ENCODE measurements around the gene GARNL3.

Gene GARNL3

DNA sequence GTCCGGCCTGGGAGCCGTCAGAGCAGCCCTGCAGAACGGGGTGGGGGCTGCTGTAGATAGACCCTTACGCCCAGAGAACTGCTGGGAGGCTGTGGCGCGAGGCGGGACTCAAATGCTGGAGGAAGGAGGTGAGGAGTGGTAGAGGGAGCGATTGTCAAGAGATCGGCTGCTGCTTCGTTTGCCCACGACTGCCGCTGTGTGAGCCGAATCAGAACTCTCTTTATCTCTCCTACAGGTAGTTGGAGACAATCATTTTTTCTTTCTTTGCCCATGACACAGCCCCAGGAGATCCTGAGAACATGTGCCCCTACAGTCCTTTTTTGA is 160.1 kb downstream of the GARNL3 start:
- no peaks in the 10 kb centered on the region for H3K27me3 ChIP-seq (ENCODE audit: insufficient read depth, poor library complexity, severe bottlenecking)
- peak overlapping the region; percentile 81 for H3K4me3 ChIP-seq (replicated peaks; ENCODE audit: insufficient read depth, low read length)
- peak overlapping the region; percentile 73 for H3K27ac ChIP-seq (replicated peaks)
- TF ChIP-seq, protein P1, sequence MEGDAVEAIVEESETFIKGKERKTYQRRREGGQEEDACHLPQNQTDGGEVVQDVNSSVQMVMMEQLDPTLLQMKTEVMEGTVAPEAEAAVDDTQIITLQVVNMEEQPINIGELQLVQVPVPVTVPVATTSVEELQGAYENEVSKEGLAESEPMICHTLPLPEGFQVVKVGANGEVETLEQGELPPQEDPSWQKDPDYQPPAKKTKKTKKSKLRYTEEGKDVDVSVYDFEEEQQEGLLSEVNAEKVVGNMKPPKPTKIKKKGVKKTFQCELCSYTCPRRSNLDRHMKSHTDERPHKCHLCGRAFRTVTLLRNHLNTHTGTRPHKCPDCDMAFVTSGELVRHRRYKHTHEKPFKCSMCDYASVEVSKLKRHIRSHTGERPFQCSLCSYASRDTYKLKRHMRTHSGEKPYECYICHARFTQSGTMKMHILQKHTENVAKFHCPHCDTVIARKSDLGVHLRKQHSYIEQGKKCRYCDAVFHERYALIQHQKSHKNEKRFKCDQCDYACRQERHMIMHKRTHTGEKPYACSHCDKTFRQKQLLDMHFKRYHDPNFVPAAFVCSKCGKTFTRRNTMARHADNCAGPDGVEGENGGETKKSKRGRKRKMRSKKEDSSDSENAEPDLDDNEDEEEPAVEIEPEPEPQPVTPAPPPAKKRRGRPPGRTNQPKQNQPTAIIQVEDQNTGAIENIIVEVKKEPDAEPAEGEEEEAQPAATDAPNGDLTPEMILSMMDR (IDR thresholded peaks at IDR 0.05; ENCODE audit: insufficient read depth, low read length): no peak
- no peak for TF ChIP-seq POLR2AphosphoS5 (IDR thresholded peaks at IDR 0.05; ENCODE audit: low read depth)
- TF ChIP-seq SPI1 (IDR thresholded peaks at IDR 0.05; ENCODE audit: borderline replicate concordance, low read depth): no peak
- TF ChIP-seq, protein P2, sequence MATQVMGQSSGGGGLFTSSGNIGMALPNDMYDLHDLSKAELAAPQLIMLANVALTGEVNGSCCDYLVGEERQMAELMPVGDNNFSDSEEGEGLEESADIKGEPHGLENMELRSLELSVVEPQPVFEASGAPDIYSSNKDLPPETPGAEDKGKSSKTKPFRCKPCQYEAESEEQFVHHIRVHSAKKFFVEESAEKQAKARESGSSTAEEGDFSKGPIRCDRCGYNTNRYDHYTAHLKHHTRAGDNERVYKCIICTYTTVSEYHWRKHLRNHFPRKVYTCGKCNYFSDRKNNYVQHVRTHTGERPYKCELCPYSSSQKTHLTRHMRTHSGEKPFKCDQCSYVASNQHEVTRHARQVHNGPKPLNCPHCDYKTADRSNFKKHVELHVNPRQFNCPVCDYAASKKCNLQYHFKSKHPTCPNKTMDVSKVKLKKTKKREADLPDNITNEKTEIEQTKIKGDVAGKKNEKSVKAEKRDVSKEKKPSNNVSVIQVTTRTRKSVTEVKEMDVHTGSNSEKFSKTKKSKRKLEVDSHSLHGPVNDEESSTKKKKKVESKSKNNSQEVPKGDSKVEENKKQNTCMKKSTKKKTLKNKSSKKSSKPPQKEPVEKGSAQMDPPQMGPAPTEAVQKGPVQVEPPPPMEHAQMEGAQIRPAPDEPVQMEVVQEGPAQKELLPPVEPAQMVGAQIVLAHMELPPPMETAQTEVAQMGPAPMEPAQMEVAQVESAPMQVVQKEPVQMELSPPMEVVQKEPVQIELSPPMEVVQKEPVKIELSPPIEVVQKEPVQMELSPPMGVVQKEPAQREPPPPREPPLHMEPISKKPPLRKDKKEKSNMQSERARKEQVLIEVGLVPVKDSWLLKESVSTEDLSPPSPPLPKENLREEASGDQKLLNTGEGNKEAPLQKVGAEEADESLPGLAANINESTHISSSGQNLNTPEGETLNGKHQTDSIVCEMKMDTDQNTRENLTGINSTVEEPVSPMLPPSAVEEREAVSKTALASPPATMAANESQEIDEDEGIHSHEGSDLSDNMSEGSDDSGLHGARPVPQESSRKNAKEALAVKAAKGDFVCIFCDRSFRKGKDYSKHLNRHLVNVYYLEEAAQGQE (IDR thresholded peaks at IDR 0.05; ENCODE audit: insufficient replicate concordance, low read depth): no peak
- TF ChIP-seq GABPA (IDR thresholded peaks at IDR 0.05; ENCODE audit: low read depth): no peak
- DNase-seq (ENCODE audit: low read depth in 1 of 2, low spot score in 1 of 2): peak in 1 of 2 experiments; percentile 37

DNA sequence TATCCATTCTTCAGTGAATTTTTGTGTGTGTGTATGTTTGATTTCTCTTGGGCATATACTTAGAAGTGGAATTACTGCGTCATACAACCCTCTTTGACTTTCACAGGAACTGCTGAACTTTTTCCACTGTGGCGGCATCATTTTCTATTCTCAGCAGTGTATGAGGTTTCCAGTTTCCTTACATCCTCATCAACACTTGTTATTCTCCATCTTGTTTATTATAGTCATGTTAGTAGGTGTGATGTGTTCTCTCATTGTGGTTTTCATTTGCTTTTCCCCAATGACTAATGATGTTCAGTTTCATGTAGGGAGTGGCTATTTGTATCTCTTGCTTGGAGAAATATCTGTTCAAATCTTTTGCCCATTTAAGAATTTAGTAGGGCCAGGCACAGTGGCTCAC is 162.2 kb downstream of the GARNL3 start:
- Histone ChIP-seq H3K4me3 (replicated peaks; ENCODE audit: insufficient read depth, low read length) (no peak overlapping the region), H3K27me3 (ENCODE audit: insufficient read depth, poor library complexity, severe bottlenecking) (no peaks in the 10 kb centered on the region), H3K27ac (replicated peaks) (no peak overlapping the region)
- DNase-seq (ENCODE audit: low read depth in 1 of 2, low spot score in 1 of 2): no peak
- no peak for TF ChIP-seq GABPA (IDR thresholded peaks at IDR 0.05; ENCODE audit: low read depth)
- no peak for TF ChIP-seq POLR2AphosphoS5 (IDR thresholded peaks at IDR 0.05; ENCODE audit: low read depth)
- TF ChIP-seq, protein P1 (IDR thresholded peaks at IDR 0.05; ENCODE audit: insufficient read depth, low read length): no peak

DNA sequence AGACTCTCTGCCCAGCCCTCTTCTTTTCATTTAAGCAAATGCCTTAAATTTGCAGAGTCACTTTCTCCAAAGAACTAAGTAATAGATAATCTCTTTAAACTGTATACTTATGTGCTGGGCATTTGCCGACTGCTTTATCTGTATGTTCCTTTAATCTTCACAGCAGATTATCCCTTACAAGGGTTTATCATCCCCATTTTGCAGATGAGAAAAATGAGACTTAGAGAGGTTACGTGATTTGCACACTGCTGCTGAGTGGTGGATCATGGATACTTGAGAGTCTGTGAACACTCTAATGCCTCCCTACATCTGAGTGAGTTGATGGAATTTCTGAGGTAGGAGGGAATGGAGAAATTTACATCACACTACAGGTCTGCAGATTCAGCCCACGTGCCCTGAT is 163.8 kb downstream of the GARNL3 start:
- TF ChIP-seq, protein P1 (IDR thresholded peaks at IDR 0.05; ENCODE audit: insufficient read depth, low read length): no peak
- no peak for TF ChIP-seq SPI1 (IDR thresholded peaks at IDR 0.05; ENCODE audit: borderline replicate concordance, low read depth)
- no peak for TF ChIP-seq GABPA (IDR thresholded peaks at IDR 0.05; ENCODE audit: low read depth)
- no peak overlapping the region for H3K27ac ChIP-seq (replicated peaks)
- H3K4me3 ChIP-seq (replicated peaks; ENCODE audit: insufficient read depth, low read length): no peak overlapping the region

DNA sequence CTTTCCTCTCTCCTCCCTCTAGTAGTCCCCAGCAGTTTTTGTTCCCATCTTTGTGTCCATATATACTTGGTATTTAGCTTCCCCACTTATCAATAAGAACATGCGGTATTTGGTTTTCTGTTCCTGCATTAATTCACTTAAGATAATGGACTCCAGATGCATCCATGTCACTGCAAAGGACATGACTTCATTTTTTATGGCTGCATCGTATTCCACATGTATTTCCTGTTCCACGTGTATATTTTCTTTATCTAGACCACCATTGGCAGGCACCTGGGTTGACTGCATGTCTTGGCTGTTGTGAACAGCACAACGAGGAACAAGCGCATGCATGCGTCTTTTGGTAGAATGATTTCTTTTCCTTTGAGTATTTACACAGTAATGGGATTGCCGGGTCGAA is 165.8 kb downstream of the GARNL3 start:
- TF ChIP-seq SPI1 (IDR thresholded peaks at IDR 0.05; ENCODE audit: borderline replicate concordance, low read depth): no peak
- TF ChIP-seq, protein P1 (IDR thresholded peaks at IDR 0.05; ENCODE audit: insufficient read depth, low read length): no peak
- no peak for TF ChIP-seq POLR2AphosphoS5 (IDR thresholded peaks at IDR 0.05; ENCODE audit: low read depth)
- TF ChIP-seq, protein P2 (IDR thresholded peaks at IDR 0.05; ENCODE audit: insufficient replicate concordance, low read depth): no peak
- TF ChIP-seq GABPA (IDR thresholded peaks at IDR 0.05; ENCODE audit: low read depth): no peak
- H3K4me3 ChIP-seq (replicated peaks; ENCODE audit: insufficient read depth, low read length): no peak overlapping the region
- DNase-seq (ENCODE audit: low read depth in 1 of 2, low spot score in 1 of 2): no peak
- no peak overlapping the region for H3K27ac ChIP-seq (replicated peaks)
- no peaks in the 10 kb centered on the region for H3K27me3 ChIP-seq (ENCODE audit: insufficient read depth, poor library complexity, severe bottlenecking)

More for the DNA sequence above, 163.8 kb downstream of the GARNL3 start:
- no peaks in the 10 kb centered on the region for H3K27me3 ChIP-seq (ENCODE audit: insufficient read depth, poor library complexity, severe bottlenecking)
- no peak for DNase-seq (ENCODE audit: low read depth in 1 of 2, low spot score in 1 of 2)

Data from HL-60 (cell line).